ENCODE data around the gene SEC16B.

DNA sequence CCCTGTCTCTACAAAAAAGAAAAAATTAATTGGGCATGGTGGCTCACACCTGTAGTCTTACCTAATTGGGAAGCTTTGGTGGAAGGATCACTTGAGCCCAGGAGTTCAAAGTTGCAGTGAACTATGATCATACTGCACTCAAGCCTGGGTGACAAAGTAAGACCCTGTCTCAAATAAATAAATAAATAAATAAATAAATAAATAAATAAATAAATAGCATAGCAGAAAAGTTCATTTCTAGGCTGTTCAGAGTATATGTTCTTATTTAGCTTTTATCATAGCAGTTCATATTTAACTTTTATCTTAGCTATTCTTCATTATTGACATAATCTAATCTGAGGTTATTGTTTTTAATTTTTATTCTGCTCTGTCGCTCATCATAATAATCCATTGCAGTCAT is 8.7 kb upstream of the SEC16B start:
- TF ChIP-seq RAD21 (IDR thresholded peaks at IDR 0.05; ENCODE audit: low read depth) (no peak), TCF12 (IDR thresholded peaks at IDR 0.05; ENCODE audit: low read depth) (no peak), FOXM1 (IDR thresholded peaks at IDR 0.05; ENCODE audit: borderline replicate concordance, low read depth) (no peak), TAF1 (IDR thresholded peaks at IDR 0.05; ENCODE audit: low read depth) (no peak), EP300 (IDR thresholded peaks at IDR 0.05; ENCODE audit: borderline replicate concordance) (no peak), CEBPB (IDR thresholded peaks at IDR 0.05) (no peak), ZBTB7A (IDR thresholded peaks at IDR 0.05; ENCODE audit: low read depth) (no peak), YY1 (IDR thresholded peaks at IDR 0.05; ENCODE audit: low read depth) (no peak), EGR1 (IDR thresholded peaks at IDR 0.05) (no peak), TEAD4 (IDR thresholded peaks at IDR 0.05) (no peak), CREB1 (IDR thresholded peaks at IDR 0.05; ENCODE audit: low read depth) (no peak)
- TF ChIP-seq, protein P1, sequence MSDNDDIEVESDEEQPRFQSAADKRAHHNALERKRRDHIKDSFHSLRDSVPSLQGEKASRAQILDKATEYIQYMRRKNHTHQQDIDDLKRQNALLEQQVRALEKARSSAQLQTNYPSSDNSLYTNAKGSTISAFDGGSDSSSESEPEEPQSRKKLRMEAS (IDR thresholded peaks at IDR 0.05), result no peak
- TF ChIP-seq, protein P2, sequence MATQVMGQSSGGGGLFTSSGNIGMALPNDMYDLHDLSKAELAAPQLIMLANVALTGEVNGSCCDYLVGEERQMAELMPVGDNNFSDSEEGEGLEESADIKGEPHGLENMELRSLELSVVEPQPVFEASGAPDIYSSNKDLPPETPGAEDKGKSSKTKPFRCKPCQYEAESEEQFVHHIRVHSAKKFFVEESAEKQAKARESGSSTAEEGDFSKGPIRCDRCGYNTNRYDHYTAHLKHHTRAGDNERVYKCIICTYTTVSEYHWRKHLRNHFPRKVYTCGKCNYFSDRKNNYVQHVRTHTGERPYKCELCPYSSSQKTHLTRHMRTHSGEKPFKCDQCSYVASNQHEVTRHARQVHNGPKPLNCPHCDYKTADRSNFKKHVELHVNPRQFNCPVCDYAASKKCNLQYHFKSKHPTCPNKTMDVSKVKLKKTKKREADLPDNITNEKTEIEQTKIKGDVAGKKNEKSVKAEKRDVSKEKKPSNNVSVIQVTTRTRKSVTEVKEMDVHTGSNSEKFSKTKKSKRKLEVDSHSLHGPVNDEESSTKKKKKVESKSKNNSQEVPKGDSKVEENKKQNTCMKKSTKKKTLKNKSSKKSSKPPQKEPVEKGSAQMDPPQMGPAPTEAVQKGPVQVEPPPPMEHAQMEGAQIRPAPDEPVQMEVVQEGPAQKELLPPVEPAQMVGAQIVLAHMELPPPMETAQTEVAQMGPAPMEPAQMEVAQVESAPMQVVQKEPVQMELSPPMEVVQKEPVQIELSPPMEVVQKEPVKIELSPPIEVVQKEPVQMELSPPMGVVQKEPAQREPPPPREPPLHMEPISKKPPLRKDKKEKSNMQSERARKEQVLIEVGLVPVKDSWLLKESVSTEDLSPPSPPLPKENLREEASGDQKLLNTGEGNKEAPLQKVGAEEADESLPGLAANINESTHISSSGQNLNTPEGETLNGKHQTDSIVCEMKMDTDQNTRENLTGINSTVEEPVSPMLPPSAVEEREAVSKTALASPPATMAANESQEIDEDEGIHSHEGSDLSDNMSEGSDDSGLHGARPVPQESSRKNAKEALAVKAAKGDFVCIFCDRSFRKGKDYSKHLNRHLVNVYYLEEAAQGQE (IDR thresholded peaks at IDR 0.05; ENCODE audit: low read depth), result no peak

All from Ishikawa (cell line).